ENCODE measurements around the gene APOL3.

The APOL3 gene

DNA sequence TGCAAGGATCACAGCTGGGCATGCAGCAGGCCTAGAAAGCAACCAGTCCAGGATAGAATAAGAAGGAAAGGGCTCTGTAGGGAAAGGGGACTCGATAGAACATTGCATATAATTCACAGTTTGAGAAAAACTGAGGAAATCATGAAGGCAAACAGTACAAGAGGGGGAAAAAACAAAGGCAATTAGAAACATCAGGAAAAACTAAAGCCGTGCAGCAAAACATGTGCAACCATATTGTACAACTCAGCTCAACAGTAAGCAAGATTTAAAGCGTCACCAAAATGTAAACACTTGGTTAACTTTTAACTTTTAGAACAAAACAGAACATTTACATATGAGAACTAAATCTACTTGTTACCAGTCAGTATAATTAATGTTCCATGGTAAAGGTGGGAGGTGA lies 8.5 kb downstream of the APOL3 start:
- no peak for DNase-seq (ENCODE audit: low spot score)
- TF ChIP-seq, protein P1, sequence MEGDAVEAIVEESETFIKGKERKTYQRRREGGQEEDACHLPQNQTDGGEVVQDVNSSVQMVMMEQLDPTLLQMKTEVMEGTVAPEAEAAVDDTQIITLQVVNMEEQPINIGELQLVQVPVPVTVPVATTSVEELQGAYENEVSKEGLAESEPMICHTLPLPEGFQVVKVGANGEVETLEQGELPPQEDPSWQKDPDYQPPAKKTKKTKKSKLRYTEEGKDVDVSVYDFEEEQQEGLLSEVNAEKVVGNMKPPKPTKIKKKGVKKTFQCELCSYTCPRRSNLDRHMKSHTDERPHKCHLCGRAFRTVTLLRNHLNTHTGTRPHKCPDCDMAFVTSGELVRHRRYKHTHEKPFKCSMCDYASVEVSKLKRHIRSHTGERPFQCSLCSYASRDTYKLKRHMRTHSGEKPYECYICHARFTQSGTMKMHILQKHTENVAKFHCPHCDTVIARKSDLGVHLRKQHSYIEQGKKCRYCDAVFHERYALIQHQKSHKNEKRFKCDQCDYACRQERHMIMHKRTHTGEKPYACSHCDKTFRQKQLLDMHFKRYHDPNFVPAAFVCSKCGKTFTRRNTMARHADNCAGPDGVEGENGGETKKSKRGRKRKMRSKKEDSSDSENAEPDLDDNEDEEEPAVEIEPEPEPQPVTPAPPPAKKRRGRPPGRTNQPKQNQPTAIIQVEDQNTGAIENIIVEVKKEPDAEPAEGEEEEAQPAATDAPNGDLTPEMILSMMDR (IDR thresholded peaks at IDR 0.05; ENCODE audit: borderline replicate concordance, control extremely low read depth, extremely low read depth, insufficient read depth, missing control alignments): no peak
- in situ Hi-C loops (cut with MboI; ENCODE audit: low sequenced_read_pairs, unreplicated experiment): no loop called here

DNA sequence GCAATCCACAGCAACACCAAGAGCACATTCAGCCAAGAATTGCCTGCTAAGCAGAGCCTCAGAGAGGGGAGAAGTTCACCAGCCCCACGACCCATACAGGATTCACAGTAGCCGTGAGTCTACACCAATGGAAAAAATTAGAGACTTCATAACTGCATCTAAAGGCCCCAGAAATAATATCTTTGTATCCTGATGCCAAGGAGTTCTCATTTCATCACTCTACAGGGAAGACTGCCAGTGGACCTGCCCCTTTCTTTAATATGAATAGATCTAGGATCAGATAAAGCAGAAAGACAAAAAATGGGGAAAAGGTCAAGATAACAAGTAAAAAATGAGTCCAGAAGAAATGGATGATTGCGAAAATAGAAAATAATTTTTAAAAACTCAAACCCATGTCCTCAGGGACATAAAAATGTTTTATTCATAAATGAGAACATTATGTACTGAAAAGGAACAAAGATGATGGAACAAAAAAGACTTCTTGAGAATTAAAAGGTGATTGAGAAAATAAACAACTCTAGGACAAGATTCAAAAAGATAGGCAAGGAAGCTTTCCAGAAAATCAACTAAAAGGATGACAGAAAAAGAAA lies 9.5 kb downstream of the APOL3 start:
- in situ Hi-C loops (cut with MboI; ENCODE audit: low sequenced_read_pairs, unreplicated experiment): no loop called here

DNA sequence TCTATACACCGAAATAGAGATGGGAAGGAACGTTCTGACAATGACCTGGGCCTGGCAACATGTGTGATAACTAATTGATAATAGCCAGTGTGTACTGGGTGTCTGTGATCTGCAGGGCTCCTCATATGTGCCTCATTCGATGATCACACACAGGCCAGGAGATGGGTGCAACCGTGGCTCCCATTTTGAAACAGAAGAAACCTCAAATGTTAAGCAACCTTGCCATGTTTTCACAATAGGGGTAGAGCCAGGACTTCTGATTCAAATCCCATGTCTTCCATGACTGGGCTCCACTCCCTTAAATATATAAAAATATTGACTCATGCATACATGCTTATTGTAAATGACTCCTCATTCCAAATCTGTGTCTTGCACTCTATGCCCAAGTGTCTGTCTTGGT lies 11.1 kb downstream of the APOL3 start:
- TF ChIP-seq, protein P1 (IDR thresholded peaks at IDR 0.05; ENCODE audit: borderline replicate concordance, control extremely low read depth, extremely low read depth, insufficient read depth, missing control alignments): no peak
- in situ Hi-C loops (cut with MboI; ENCODE audit: low sequenced_read_pairs, unreplicated experiment): no loop called here
- no peak for DNase-seq (ENCODE audit: low spot score)

More for the DNA sequence above, 9.5 kb downstream of the APOL3 start:
- no peak for DNase-seq (ENCODE audit: low spot score)
- TF ChIP-seq, protein P1 (IDR thresholded peaks at IDR 0.05; ENCODE audit: borderline replicate concordance, control extremely low read depth, extremely low read depth, insufficient read depth, missing control alignments): no peak

DNA sequence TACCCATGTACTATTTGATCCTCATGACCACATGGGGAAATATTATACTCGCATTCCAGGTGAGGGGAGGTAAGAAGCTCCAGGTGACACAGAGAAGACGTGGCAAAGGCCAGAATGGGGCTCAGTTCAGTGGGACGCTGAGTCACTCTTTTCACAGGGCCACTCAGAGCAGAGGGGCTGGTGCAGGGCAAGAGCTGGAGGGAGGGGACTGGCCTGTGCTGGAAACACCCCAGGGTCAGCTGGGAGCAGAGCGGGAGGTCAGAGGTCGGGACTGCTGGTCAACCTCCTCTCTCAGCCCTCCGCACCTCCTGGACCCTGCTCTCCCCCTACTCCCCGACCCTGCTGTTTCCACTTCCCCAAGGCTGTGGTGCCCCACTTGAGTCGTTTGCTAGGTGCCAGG lies 12.1 kb downstream of the APOL3 start:
- in situ Hi-C loops (cut with MboI; ENCODE audit: low sequenced_read_pairs, unreplicated experiment): no loop called here
- TF ChIP-seq, protein P1 (IDR thresholded peaks at IDR 0.05; ENCODE audit: borderline replicate concordance, control extremely low read depth, extremely low read depth, insufficient read depth, missing control alignments): no peak
- no peak for DNase-seq (ENCODE audit: low spot score)

DNA sequence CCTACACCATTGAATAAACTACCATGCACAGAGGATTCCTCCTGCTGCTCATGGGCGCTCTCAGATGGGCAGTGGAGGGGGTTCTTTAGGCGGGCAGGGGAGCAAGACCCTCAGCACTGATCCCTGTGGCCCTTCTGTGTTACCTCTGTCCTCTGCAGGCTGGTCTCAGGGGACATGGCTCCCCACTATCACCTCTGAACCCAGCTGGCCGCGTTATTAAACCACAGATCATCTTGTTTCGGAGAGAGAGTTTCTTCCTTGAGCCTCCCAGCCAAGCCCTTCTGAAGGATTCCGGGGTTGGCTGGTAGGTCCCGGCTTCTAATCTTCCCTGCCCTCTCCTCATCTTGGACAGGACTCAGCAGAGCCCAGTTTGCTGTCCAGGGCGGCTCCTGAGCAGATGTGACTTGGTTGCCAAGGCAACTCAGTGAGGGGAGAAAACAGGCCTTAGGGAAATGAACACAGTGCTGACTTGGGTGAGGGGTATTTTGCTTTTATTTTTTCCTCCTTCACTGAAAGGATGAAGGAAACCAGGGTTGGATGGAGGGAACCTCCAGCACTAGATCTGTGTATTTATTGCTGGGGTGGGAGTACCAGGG lies 13.3 kb downstream of the APOL3 start:
- TF ChIP-seq, protein P1 (IDR thresholded peaks at IDR 0.05; ENCODE audit: borderline replicate concordance, control extremely low read depth, extremely low read depth, insufficient read depth, missing control alignments): no peak
- no peak for DNase-seq (ENCODE audit: low spot score)
- in situ Hi-C loops (cut with MboI; ENCODE audit: low sequenced_read_pairs, unreplicated experiment): no loop called here

DNA sequence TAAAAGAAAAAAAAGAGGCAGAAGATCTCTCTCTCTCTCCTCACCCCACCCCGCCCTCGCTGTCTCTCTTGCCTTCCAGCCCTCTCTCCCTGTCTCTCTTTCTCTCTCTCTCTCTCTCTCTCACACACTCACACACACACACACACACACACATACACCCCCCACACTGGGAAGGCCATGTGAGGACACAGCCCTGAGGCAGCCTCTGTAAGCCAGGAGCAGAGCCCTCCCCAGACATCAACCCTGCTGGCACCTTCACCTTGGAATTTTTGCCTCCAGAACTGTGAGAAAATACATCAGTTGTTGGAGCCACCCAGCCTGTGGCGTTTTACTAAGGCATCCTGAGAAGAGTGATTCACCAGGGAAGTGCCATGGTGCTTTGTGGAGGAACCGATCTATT lies 14.7 kb downstream of the APOL3 start:
- no peak for DNase-seq (ENCODE audit: low spot score)
- in situ Hi-C loops (cut with MboI; ENCODE audit: low sequenced_read_pairs, unreplicated experiment): no loop called here
- TF ChIP-seq, protein P1 (IDR thresholded peaks at IDR 0.05; ENCODE audit: borderline replicate concordance, control extremely low read depth, extremely low read depth, insufficient read depth, missing control alignments): no peak

Measured in GM13976 (cell line).